ENCODE data around the gene PLCB1.

- TF ChIP-seq POLR2AphosphoS5 (IDR thresholded peaks at IDR 0.05) (no peak), POLR2A (IDR thresholded peaks at IDR 0.05; ENCODE audit: low read depth) (no peak)
Measured at GRCh38 chr20:8535403-8536261, 403.6 kb downstream of the PLCB1 start.

Data from esophagus muscularis mucosa (tissue), 2 donors.